Measurements from ENCODE around the gene RMND5A.

Gene RMND5A

GRCh38 chr2:86809481-86810121 is 89.5 kb downstream of the RMND5A start:
- peak overlapping the region; percentile 87 for H3K4me3 Mint-ChIP-seq
- peak overlapping the region; percentile 94 for H3K27ac Mint-ChIP-seq
- peaks cover 68% of the 10 kb centered on the region for H3K4me1 Mint-ChIP-seq
- H3K9me3 Mint-ChIP-seq: no peaks in the 10 kb centered on the region
- DNase-seq: peak; percentile 57
- peaks cover 22% of the 10 kb centered on the region for H3K36me3 Mint-ChIP-seq (ENCODE audit: low read depth)
- peaks cover 6% of the 10 kb centered on the region for H3K27me3 Mint-ChIP-seq
- ATAC-seq: no peak

GRCh38 chr2:86815611-86816010 is 95.5 kb downstream of the RMND5A start:
- ATAC-seq: peak; percentile 89
- no peaks in the 10 kb centered on the region for H3K27me3 Mint-ChIP-seq
- H3K4me3 Mint-ChIP-seq: peak overlapping the region; percentile 33
- DNase-seq: no peak
- peaks cover 29% of the 10 kb centered on the region for H3K36me3 Mint-ChIP-seq (ENCODE audit: low read depth)
- H3K9me3 Mint-ChIP-seq: no peaks in the 10 kb centered on the region
- H3K27ac Mint-ChIP-seq: peak overlapping the region; percentile 76
- peaks cover 82% of the 10 kb centered on the region for H3K4me1 Mint-ChIP-seq

- no peaks in the 10 kb centered on the region for H3K9me3 Mint-ChIP-seq
- ATAC-seq (no peak), DNase-seq (no peak)
- H3K27me3 Mint-ChIP-seq: no peaks in the 10 kb centered on the region
- peaks cover 16% of the 10 kb centered on the region for H3K36me3 Mint-ChIP-seq (ENCODE audit: low read depth)
- H3K4me1 Mint-ChIP-seq: peaks cover 85% of the 10 kb centered on the region
- peak overlapping the region; percentile 8 for H3K4me3 Mint-ChIP-seq
- peak overlapping the region; percentile 64 for H3K27ac Mint-ChIP-seq
These were observed 98.2 kb downstream of the RMND5A start for GRCh38 chr2:86818114-86818801.

GRCh38 chr2:86818957-86819356 is 98.9 kb downstream of the RMND5A start:
- no peaks in the 10 kb centered on the region for H3K9me3 Mint-ChIP-seq
- DNase-seq: no peak
- H3K4me3 Mint-ChIP-seq: peak overlapping the region; percentile 8
- H3K4me1 Mint-ChIP-seq: peaks cover 87% of the 10 kb centered on the region
- peak overlapping the region; percentile 64 for H3K27ac Mint-ChIP-seq
- no peak for ATAC-seq
- H3K36me3 Mint-ChIP-seq (ENCODE audit: low read depth): peaks cover 13% of the 10 kb centered on the region
- H3K27me3 Mint-ChIP-seq: no peaks in the 10 kb centered on the region

- peaks cover 2% of the 10 kb centered on the region for H3K36me3 Mint-ChIP-seq (ENCODE audit: low read depth)
- ATAC-seq: peak; percentile 31
- no peaks in the 10 kb centered on the region for H3K9me3 Mint-ChIP-seq
- peaks cover 93% of the 10 kb centered on the region for H3K4me1 Mint-ChIP-seq
- peak overlapping the region; percentile 79 for H3K27ac Mint-ChIP-seq
- H3K4me3 Mint-ChIP-seq: peak overlapping the region; percentile 68
- no peaks in the 10 kb centered on the region for H3K27me3 Mint-ChIP-seq
- no peak for DNase-seq
These were observed 101.2 kb downstream of the RMND5A start for GRCh38 chr2:86821306-86821705.

- H3K36me3 Mint-ChIP-seq (ENCODE audit: low read depth): peaks cover 2% of the 10 kb centered on the region
- no peak for ATAC-seq
- H3K9me3 Mint-ChIP-seq: no peaks in the 10 kb centered on the region
- no peak for DNase-seq
- peaks cover 94% of the 10 kb centered on the region for H3K4me1 Mint-ChIP-seq
- H3K4me3 Mint-ChIP-seq: peak overlapping the region; percentile 68
- H3K27me3 Mint-ChIP-seq: no peaks in the 10 kb centered on the region
- H3K27ac Mint-ChIP-seq: peak overlapping the region; percentile 79
These were observed 101.8 kb downstream of the RMND5A start for GRCh38 chr2:86821842-86822241.

GRCh38 chr2:86822668-86823345 is 102.7 kb downstream of the RMND5A start:
- no peaks in the 10 kb centered on the region for H3K9me3 Mint-ChIP-seq
- H3K4me1 Mint-ChIP-seq: peaks cover 97% of the 10 kb centered on the region
- peaks cover 2% of the 10 kb centered on the region for H3K36me3 Mint-ChIP-seq (ENCODE audit: low read depth)
- DNase-seq (no peak), ATAC-seq (peak; percentile 16)
- H3K4me3 Mint-ChIP-seq: peak overlapping the region; percentile 38
- H3K27me3 Mint-ChIP-seq: no peaks in the 10 kb centered on the region
- H3K27ac Mint-ChIP-seq: peak overlapping the region; percentile 79

GRCh38 chr2:86825036-86825692 is 105.1 kb downstream of the RMND5A start:
- DNase-seq: no peak
- Mint-ChIP-seq H3K4me3 (peak overlapping the region; percentile 81), H3K4me1 (peaks cover 95% of the 10 kb centered on the region), H3K9me3 (no peaks in the 10 kb centered on the region), H3K36me3 (ENCODE audit: low read depth) (peaks cover 2% of the 10 kb centered on the region), H3K27ac (peak overlapping the region; percentile 77), H3K27me3 (no peaks in the 10 kb centered on the region)
- ATAC-seq: peak; percentile 4

GRCh38 chr2:86825693-86826381 is 105.7 kb downstream of the RMND5A start:
- Mint-ChIP-seq H3K4me3 (peak overlapping the region; percentile 81), H3K36me3 (ENCODE audit: low read depth) (peaks cover 2% of the 10 kb centered on the region), H3K27ac (peak overlapping the region; percentile 77), H3K9me3 (no peaks in the 10 kb centered on the region), H3K4me1 (peaks cover 89% of the 10 kb centered on the region), H3K27me3 (no peaks in the 10 kb centered on the region)
- peak; percentile 62 for DNase-seq
- peak; percentile 74 for ATAC-seq

- Mint-ChIP-seq H3K36me3 (ENCODE audit: low read depth) (peaks cover 4% of the 10 kb centered on the region), H3K4me3 (peak overlapping the region; percentile 81), H3K4me1 (peaks cover 87% of the 10 kb centered on the region), H3K27ac (peak overlapping the region; percentile 77), H3K27me3 (no peaks in the 10 kb centered on the region), H3K9me3 (no peaks in the 10 kb centered on the region)
- ATAC-seq (no peak), DNase-seq (peak; percentile 9)
These were observed 106.9 kb downstream of the RMND5A start for GRCh38 chr2:86826951-86827350.
